Measurements from ENCODE around the gene PRKCQ. TPM values are rescaled to one million over a fixed set of nuclear protein-coding genes. Genes with fewer than 3 reads are reported as not detected.

PRKCQ gene
- total and polyA plus RNA-seq, 2 of the 13 experiments (the other 11 are each of a cell fraction or from before 2014, with no cell fraction given) = 0.13 to 0.35 TPM

DNA sequence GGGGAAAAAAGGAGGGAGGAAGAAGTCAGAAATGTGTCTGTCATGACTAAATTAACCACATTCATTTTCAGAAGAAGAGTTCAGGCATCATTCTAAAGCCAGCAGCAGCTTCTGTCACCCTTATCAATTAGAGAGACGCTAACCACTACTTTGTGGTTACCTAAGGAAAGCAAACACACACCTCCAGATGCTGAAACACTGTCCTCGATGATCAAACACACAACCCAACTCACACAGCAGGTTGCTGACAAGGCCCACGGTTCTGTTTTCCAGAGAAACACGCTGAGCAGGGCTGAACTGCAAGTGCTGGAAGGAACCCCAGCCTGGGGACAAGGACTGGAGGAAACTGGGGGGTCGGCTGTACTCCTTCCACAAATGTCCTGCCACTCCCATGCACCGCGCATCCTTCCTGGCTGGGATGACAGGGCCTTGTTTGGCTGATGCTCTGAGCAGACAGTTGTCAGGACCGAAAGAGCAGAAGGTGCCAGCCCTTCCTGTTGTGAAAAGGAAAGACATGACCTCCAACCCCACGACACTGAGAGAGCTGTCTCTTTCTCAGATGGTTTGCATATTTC lies 36.6 kb downstream of the PRKCQ start:
- intact Hi-C loops (cut with micrococcal nuclease; ENCODE audit: unreplicated experiment) = no loop called here
- H3K79me2 ChIP-seq (ENCODE audit: insufficient read depth, low read length) = no peaks in the 10 kb centered on the region
- no peak overlapping the region for H3K9ac ChIP-seq (ENCODE audit: insufficient read depth, low read depth, low read length)
- CTCF ChIA-PET (ENCODE audit: low intra/inter-chr PET ratio, low total read pairs) = no interaction called here
- H3K4me3 ChIP-seq (replicated peaks in 1 of 3; ENCODE audit: insufficient read depth in 1 of 3, low read depth in 2 of 3, low read length in 3 of 3) = peak overlapping the region in 1 of 3 experiments; percentile 17; a peak in 1 of 6 replicates
- H3K9me3 ChIP-seq (ENCODE audit: low read length) = no peaks in the 10 kb centered on the region
- in situ Hi-C loops (cut with HindIII; ENCODE audit: extremely low pct_ligation_motif_present, low pct_unique_long_range_greater_than_20kb) = no loop called here
- H3K4me2 ChIP-seq (ENCODE audit: low read depth, low read length) = peak overlapping the region; percentile 56
- H3K27ac ChIP-seq (ENCODE audit: extremely low read length, insufficient read depth, low read length) = no peak overlapping the region
- peak; percentile 26; the same call in 1 of the 3 replicates for ATAC-seq
- H3K36me3 ChIP-seq (replicated peaks in 1 of 2; ENCODE audit: control insufficient read depth in 1 of 2, insufficient read depth in 2 of 2, low read length in 2 of 2) = no peaks in the 10 kb centered on the region
- DNase-seq (ENCODE audit: low spot score) = no peak
- peaks cover 10% of the 10 kb centered on the region for H3K4me1 ChIP-seq (ENCODE audit: insufficient read depth, low read length)
- peaks cover 0 to 2% of the 10 kb centered on the region in 2 experiments; a peak in 2 of 5 replicates for H3K27me3 ChIP-seq (ENCODE audit: control insufficient read depth in 1 of 2, insufficient read depth in 2 of 2, low read length in 2 of 2)
- no peaks in the 10 kb centered on the region for H4K20me1 ChIP-seq (ENCODE audit: insufficient read depth, low read length)
- 30% methylated on average over 9 of the region's 9 CpGs for WGBS (ENCODE audit: low lambda C conversion rate)
- POLR2A ChIA-PET = no interaction called here
- FAIRE-seq = no peak
- no peak overlapping the region for H2AFZ ChIP-seq (ENCODE audit: low read length)
- TF ChIP-seq, protein P1, sequence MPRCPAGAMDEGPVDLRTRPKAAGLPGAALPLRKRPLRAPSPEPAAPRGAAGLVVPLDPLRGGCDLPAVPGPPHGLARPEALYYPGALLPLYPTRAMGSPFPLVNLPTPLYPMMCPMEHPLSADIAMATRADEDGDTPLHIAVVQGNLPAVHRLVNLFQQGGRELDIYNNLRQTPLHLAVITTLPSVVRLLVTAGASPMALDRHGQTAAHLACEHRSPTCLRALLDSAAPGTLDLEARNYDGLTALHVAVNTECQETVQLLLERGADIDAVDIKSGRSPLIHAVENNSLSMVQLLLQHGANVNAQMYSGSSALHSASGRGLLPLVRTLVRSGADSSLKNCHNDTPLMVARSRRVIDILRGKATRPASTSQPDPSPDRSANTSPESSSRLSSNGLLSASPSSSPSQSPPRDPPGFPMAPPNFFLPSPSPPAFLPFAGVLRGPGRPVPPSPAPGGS (CRISPR knock-in tag; IDR thresholded peaks at IDR 0.05) = no peak
- TF ChIP-seq ZNF780A (CRISPR knock-in tag; IDR thresholded peaks at IDR 0.05) (no peak), ZFP36 (IDR thresholded peaks at IDR 0.05; ENCODE audit: borderline replicate concordance, low read depth, low read length, partially characterized antibody) (no peak), NFE2L2 (IDR thresholded peaks at IDR 0.05; ENCODE audit: low read length) (no peak), PHB2 (IDR thresholded peaks at IDR 0.05; ENCODE audit: partially characterized antibody) (no peak), KLF13 (CRISPR knock-in tag; IDR thresholded peaks at IDR 0.05) (no peak), PAWR (CRISPR knock-in tag; IDR thresholded peaks at IDR 0.05; ENCODE audit: borderline replicate concordance) (no peak), ZNF136 (CRISPR knock-in tag; IDR thresholded peaks at IDR 0.05; ENCODE audit: low read depth) (no peak), AHR (CRISPR knock-in tag; IDR thresholded peaks at IDR 0.05) (no peak), SUZ12 (IDR thresholded peaks at IDR 0.05; ENCODE audit: low read depth, low read length) (no peak), HES4 (CRISPR knock-in tag; IDR thresholded peaks at IDR 0.05; ENCODE audit: borderline replicate concordance) (no peak)
- TF ChIP-seq, protein P2, sequence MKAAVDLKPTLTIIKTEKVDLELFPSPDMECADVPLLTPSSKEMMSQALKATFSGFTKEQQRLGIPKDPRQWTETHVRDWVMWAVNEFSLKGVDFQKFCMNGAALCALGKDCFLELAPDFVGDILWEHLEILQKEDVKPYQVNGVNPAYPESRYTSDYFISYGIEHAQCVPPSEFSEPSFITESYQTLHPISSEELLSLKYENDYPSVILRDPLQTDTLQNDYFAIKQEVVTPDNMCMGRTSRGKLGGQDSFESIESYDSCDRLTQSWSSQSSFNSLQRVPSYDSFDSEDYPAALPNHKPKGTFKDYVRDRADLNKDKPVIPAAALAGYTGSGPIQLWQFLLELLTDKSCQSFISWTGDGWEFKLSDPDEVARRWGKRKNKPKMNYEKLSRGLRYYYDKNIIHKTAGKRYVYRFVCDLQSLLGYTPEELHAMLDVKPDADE (CRISPR knock-in tag; IDR thresholded peaks at IDR 0.05) = no peak
- no TSS peak for BruUV-seq (replicated peaks)

Measured in HepG2 (cell line).